LHCN-M2 (cell line): ENCODE results near the gene DGAT2. TPM values are rescaled to one million over a fixed set of nuclear protein-coding genes. Genes with fewer than 3 reads are reported as not detected.
"Not testable (repeated sequence)": the region's sequence is repeated elsewhere in the genome, so short reads cannot be mapped to it uniquely, and the experiment has no call there.

Source experiments
- DNase-seq: peaks from one replicate; pipeline ENCODE4 v3.0.0-alpha.2; 2012; ENCODE audit warnings: low read depth
- total RNA-seq: library from RNA; depleted of rRNA; stranded (reverse); fragments of >200 nt; gene quantifications from 2 replicates; pipeline ENCODE4 v1.2.3, GENCODE V29; 2014

The DGAT2 gene
- total RNA-seq, 1 experiment from 2014 or later: 0.29 TPM

GRCh38 chr11:75748729-75749273 lies 19.8 kb upstream of the DGAT2 start:
- not testable (repeated sequence) for DNase-seq

- not testable (repeated sequence) for DNase-seq
Measured at GRCh38 chr11:75754933-75755332, 13.6 kb upstream of the DGAT2 start.

GRCh38 chr11:75757651-75758050 lies 10.9 kb upstream of the DGAT2 start:
- no peak for DNase-seq

GRCh38 chr11:75759832-75760231 lies 8.7 kb upstream of the DGAT2 start:
- DNase-seq: no peak

GRCh38 chr11:75760243-75760642 lies 8.3 kb upstream of the DGAT2 start:
- DNase-seq: no peak

- DNase-seq: peak; percentile 6
Measured at GRCh38 chr11:75760710-75761493, 7.7 kb upstream of the DGAT2 start.

GRCh38 chr11:75762158-75762557 lies 6.4 kb upstream of the DGAT2 start:
- DNase-seq: no peak

- peak; percentile 9 for DNase-seq
Measured at GRCh38 chr11:75762885-75763284, 5.7 kb upstream of the DGAT2 start.

GRCh38 chr11:75763846-75764245 lies 4.7 kb upstream of the DGAT2 start:
- DNase-seq: no peak

GRCh38 chr11:75765116-75765515 lies 3.5 kb upstream of the DGAT2 start:
- no peak for DNase-seq

- DNase-seq: no peak
Measured at GRCh38 chr11:75766443-75767227, 1.9 kb upstream of the DGAT2 start.

- no peak for DNase-seq
Measured at GRCh38 chr11:75767228-75767572, 1.4 kb upstream of the DGAT2 start.

GRCh38 chr11:75767793-75768111 lies 826 bp upstream of the DGAT2 start:
- DNase-seq: no peak

- no peak for DNase-seq
Measured at GRCh38 chr11:75768909-75769771, 562 bp downstream of the DGAT2 start.

- DNase-seq: no peak
Measured at GRCh38 chr11:75770102-75770501, 1.5 kb downstream of the DGAT2 start.

- no peak for DNase-seq
Measured at GRCh38 chr11:75771646-75772410, 3.2 kb downstream of the DGAT2 start.

- DNase-seq: no peak
Measured at GRCh38 chr11:75773595-75774353, 5.2 kb downstream of the DGAT2 start.

- DNase-seq: no peak
Measured at GRCh38 chr11:75775056-75775455, 6.5 kb downstream of the DGAT2 start.

GRCh38 chr11:75776546-75776945 lies 8.0 kb downstream of the DGAT2 start:
- no peak for DNase-seq

GRCh38 chr11:75777461-75778110 lies 9.0 kb downstream of the DGAT2 start:
- DNase-seq: no peak
